Neural cell (in vitro differentiated cells): ENCODE results near the gene NOPCHAP1. TPM values are rescaled to one million over a fixed set of nuclear protein-coding genes. Genes with fewer than 3 reads are reported as not detected.

Experiments
- H2AFZ ChIP-seq: fragments of 200-600, 300-800 bp; sonication (generic), shearing (Covaris generic); 2 replicates; pipeline ENCODE4 v1.6.0; 2014; ENCODE audit warnings: low read depth, mild to moderate bottlenecking, antibody characterized with exemption, low read length, moderate library complexity
- H3F3A ChIP-seq: fragments of 200-600 bp; shearing (Covaris generic); 2 replicates; pipeline ENCODE4 v1.6.1; 2016; ENCODE audit warnings: mild to moderate bottlenecking, moderate library complexity, mixed read lengths, antibody characterized with exemption, low read length; ENCODE audit not compliant: insufficient read depth, poor library complexity, severe bottlenecking
- H3K27ac ChIP-seq: fragments of 200-600, 300-800 bp; sonication (generic), shearing (Covaris generic); 2 replicates; pipeline ENCODE4 v1.5.1; 2014; ENCODE audit warnings: mild to moderate bottlenecking, low read length, moderate library complexity
- H3K27me3 ChIP-seq: fragments of 300-800, 200-600 bp; sonication (generic), shearing (Covaris generic); 2 replicates; pipeline ENCODE4 v1.6.0; 2014; ENCODE audit warnings: mild to moderate bottlenecking, low read depth, low read length, moderate library complexity; ENCODE audit not compliant: insufficient read depth
- H3K36me3 ChIP-seq: fragments of 300-800, 200-600 bp; sonication (generic), shearing (Covaris generic); 2 replicates; pipeline ENCODE4 v1.5.1; 2014; ENCODE audit warnings: mild to moderate bottlenecking, antibody characterized with exemption, low read length, moderate library complexity; ENCODE audit not compliant: insufficient read depth
- H3K4me2 ChIP-seq: fragments of 300-800, 200-600 bp; sonication (generic), shearing (Covaris generic); 2 replicates; pipeline ENCODE4 v1.6.0; 2014; ENCODE audit warnings: mild to moderate bottlenecking, low read length
- H3K4me3 ChIP-seq: fragments of 300-800, 200-600 bp; sonication (generic), shearing (Covaris generic); 2 replicates; pipeline ENCODE4 v1.5.1; 2014; ENCODE audit warnings: mild to moderate bottlenecking, low read length, moderate library complexity
- H3K79me2 ChIP-seq: fragments of 200-600 bp; shearing (Covaris generic); replicated peaks from 2 replicates; pipeline ENCODE4 v1.6.0; 2014; ENCODE audit warnings: mild to moderate bottlenecking, low read length, moderate library complexity; ENCODE audit not compliant: insufficient read depth
- H3K9ac ChIP-seq: fragments of 300-800, 200-600 bp; sonication (generic), shearing (Covaris generic); 2 replicates; pipeline ENCODE4 v1.6.1; 2016; ENCODE audit warnings: mild to moderate bottlenecking, low read length, mixed read lengths
- H3K9me2 ChIP-seq: fragments of 200-600 bp; shearing (Covaris generic); 2 replicates; pipeline ENCODE4 v1.6.1; 2016; ENCODE audit warnings: mild to moderate bottlenecking, low read length, mixed read lengths; ENCODE audit not compliant: insufficient read depth
- H3K9me3 ChIP-seq: fragments of 200-600, 300-800 bp; sonication (generic), shearing (Covaris generic); 2 replicates; pipeline ENCODE4 v1.6.1; 2016; ENCODE audit warnings: mild to moderate bottlenecking, mixed run types, low read length, moderate library complexity, mixed read lengths
- H4K20me1 ChIP-seq: fragments of 200-600 bp; shearing (Covaris generic); 2 replicates; pipeline ENCODE4 v1.6.1; 2016; ENCODE audit warnings: mild to moderate bottlenecking, mixed run types; ENCODE audit not compliant: insufficient read depth
- EP300 ChIP-seq: fragments of 450-650 bp; conservative IDR thresholded peaks from 2 replicates; pipeline ENCODE4 v1.6.1; 2014; ENCODE audit warnings: antibody characterized with exemption, mild to moderate bottlenecking, moderate library complexity; ENCODE audit not compliant: poor library complexity, severe bottlenecking
- EZH2 ChIP-seq: fragments of 200-600, 300-800 bp; shearing (Covaris generic), sonication (generic); IDR thresholded peaks from 2 replicates; pipeline ENCODE4 v1.6.1; 2014; ENCODE audit warnings: antibody characterized with exemption, low read length, borderline replicate concordance, mild to moderate bottlenecking; ENCODE audit not compliant: insufficient read depth, poor library complexity, severe bottlenecking
- POLR2AphosphoS5 ChIP-seq: IDR thresholded peaks from 2 replicates; pipeline ENCODE4 v1.6.1; 2012
- RAD21 ChIP-seq: fragments of 450-650 bp; conservative IDR thresholded peaks from 2 replicates; pipeline ENCODE4 v1.6.1; 2014; ENCODE audit warnings: antibody characterized with exemption, mild to moderate bottlenecking, moderate library complexity
- SMC3 ChIP-seq: fragments of 450-650 bp; conservative IDR thresholded peaks from 2 replicates; pipeline ENCODE4 v1.6.1; 2014; ENCODE audit warnings: antibody characterized with exemption, mild to moderate bottlenecking, moderate library complexity; ENCODE audit not compliant: poor library complexity
- TAF1 ChIP-seq: IDR thresholded peaks from 2 replicates; pipeline ENCODE4 v1.6.1; 2012; ENCODE audit warnings: low read depth
- polyA plus RNA-seq: library from polyadenylated mRNA; depleted of rRNA; stranded (reverse); fragments of >200 nt; gene quantifications from 2 replicates; pipeline ENCODE4 v1.2.3, GENCODE V29; 2014
- TF ChIP-seq, protein P1 (sequence below): fragments of 450-650 bp; IDR thresholded peaks from 2 replicates; pipeline ENCODE4 v1.5.1; 2014; ENCODE audit warnings: antibody characterized with exemption, mild to moderate bottlenecking, moderate library complexity; ENCODE audit not compliant: poor library complexity, severe bottlenecking
- TF ChIP-seq, protein P2 (sequence below): IDR thresholded peaks from 2 replicates; pipeline ENCODE4 v1.6.1; 2012; ENCODE audit warnings: borderline replicate concordance

The NOPCHAP1 gene
- polyA plus RNA-seq, 1 donor from 2014 or later = 12.0 TPM

DNA sequence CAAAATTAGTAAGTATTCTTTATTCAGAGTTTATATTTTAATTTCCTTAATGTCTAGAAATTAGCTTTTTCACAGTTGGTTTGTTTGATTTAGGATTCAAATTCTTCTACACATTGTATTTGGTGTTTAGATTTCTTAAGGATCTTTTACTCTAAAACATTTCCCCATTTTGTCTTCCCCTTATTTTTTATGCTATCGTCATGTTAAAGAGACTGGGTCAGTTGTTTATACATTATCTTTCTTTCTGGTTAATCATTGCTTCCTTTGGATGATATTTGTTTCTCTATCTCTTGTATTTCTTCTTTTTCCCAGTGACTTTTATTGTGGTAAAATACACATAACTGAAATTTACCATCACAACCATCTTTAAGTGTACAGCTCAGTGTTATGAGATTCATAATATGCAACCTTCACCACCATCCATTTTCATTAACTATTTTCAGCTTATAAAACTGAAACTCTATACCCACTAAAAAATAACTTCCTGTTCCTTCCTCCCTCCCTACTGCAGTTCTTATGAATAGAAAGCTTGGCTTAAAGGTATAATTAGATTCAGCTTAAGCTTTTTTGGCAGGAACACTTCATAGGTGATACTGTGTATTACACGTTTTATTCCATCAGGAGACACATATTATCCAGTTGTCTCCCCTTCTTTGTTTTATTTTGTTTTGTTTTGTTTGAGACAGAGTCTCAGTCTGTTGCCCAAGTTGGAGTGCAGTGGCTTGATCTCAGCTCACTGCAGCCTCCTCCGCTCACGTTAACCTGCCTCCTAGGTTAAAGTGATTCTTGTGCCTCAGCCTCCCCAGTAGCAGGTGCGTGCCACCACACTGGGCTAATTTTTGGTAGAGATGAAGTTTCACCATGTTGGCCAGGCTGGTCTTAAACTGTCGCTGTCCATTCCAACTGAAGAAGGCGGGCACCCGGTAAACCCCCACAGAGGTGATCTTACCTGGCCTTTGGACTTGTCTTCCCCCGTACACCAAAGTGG lies 45.0 kb downstream of the NOPCHAP1 start:
- H3K36me3 ChIP-seq = no peaks in the 10 kb centered on the region
- no peak overlapping the region for H3K4me3 ChIP-seq
- no peaks in the 10 kb centered on the region for H4K20me1 ChIP-seq
- TF ChIP-seq EP300 (no peak), EZH2 (no peak)
- H3K9me3 ChIP-seq = no peaks in the 10 kb centered on the region
- H3K27ac ChIP-seq = no peak overlapping the region
- H3K27me3 ChIP-seq = no peaks in the 10 kb centered on the region
- H3K9ac ChIP-seq = no peak overlapping the region
- no peak overlapping the region for H2AFZ ChIP-seq
- no peak overlapping the region for H3K4me2 ChIP-seq
- no peaks in the 10 kb centered on the region for H3K79me2 ChIP-seq
- no peaks in the 10 kb centered on the region for H3F3A ChIP-seq
- H3K9me2 ChIP-seq = no peaks in the 10 kb centered on the region

DNA sequence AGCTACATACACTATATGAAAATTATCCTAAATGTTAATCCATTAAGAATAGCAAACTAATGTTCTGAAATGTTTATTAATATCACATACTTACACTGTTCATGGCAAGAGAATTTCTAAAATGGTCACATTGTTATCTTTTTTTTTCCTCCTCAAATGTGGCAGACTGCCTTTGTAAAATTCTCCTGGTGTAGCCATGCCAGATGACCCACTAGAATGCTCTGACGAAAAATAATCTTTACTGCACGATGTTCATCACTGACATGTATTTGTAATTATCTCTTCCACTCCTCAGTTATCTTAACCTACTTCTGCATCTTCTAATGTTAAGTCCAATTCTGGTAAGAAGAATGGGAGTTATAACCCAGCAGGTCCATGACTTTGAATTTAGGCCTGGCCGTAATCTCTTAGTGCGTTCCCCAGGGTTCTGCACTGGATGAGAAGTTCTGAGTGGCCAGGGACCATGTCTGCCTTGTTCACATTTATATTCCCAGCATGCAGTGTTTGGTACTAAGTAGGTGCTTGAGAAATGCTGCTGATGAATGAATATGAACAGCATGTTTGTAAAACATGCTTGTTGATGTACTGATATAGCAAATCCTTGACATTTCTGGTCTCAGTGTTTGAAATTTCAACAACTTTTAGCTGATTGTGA lies 46.7 kb downstream of the NOPCHAP1 start:
- Histone ChIP-seq H3K9ac (no peak overlapping the region), H2AFZ (no peak overlapping the region), H3K27me3 (no peaks in the 10 kb centered on the region), H3K79me2 (no peaks in the 10 kb centered on the region), H3K9me2 (no peaks in the 10 kb centered on the region), H3K4me3 (no peak overlapping the region), H3F3A (no peaks in the 10 kb centered on the region), H3K27ac (no peak overlapping the region), H4K20me1 (no peaks in the 10 kb centered on the region), H3K36me3 (no peaks in the 10 kb centered on the region), H3K9me3 (no peaks in the 10 kb centered on the region), H3K4me2 (no peak overlapping the region)
- TF ChIP-seq POLR2AphosphoS5 (no peak), RAD21 (no peak), EZH2 (no peak), TAF1 (no peak), SMC3 (no peak)
- TF ChIP-seq, protein P1, sequence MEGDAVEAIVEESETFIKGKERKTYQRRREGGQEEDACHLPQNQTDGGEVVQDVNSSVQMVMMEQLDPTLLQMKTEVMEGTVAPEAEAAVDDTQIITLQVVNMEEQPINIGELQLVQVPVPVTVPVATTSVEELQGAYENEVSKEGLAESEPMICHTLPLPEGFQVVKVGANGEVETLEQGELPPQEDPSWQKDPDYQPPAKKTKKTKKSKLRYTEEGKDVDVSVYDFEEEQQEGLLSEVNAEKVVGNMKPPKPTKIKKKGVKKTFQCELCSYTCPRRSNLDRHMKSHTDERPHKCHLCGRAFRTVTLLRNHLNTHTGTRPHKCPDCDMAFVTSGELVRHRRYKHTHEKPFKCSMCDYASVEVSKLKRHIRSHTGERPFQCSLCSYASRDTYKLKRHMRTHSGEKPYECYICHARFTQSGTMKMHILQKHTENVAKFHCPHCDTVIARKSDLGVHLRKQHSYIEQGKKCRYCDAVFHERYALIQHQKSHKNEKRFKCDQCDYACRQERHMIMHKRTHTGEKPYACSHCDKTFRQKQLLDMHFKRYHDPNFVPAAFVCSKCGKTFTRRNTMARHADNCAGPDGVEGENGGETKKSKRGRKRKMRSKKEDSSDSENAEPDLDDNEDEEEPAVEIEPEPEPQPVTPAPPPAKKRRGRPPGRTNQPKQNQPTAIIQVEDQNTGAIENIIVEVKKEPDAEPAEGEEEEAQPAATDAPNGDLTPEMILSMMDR = no peak

DNA sequence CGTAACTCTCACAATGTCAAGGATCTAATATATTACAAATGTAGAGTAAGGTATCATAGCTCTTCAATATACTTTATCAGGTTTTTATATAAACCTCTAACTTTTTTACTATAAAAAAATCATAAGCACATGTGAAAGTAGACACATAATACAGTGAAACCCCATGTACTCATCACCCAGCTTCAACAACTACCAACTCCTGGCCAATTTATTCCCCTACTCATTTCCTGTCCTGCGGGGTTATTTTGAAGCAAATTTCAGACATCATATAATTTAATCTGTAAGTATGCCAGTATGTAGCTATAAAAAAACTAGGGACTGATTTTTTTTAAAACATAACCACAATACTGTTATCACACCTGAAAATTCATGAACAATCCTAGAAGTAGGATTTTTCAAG lies 47.7 kb downstream of the NOPCHAP1 start:
- no peaks in the 10 kb centered on the region for H4K20me1 ChIP-seq
- TF ChIP-seq, protein P2, sequence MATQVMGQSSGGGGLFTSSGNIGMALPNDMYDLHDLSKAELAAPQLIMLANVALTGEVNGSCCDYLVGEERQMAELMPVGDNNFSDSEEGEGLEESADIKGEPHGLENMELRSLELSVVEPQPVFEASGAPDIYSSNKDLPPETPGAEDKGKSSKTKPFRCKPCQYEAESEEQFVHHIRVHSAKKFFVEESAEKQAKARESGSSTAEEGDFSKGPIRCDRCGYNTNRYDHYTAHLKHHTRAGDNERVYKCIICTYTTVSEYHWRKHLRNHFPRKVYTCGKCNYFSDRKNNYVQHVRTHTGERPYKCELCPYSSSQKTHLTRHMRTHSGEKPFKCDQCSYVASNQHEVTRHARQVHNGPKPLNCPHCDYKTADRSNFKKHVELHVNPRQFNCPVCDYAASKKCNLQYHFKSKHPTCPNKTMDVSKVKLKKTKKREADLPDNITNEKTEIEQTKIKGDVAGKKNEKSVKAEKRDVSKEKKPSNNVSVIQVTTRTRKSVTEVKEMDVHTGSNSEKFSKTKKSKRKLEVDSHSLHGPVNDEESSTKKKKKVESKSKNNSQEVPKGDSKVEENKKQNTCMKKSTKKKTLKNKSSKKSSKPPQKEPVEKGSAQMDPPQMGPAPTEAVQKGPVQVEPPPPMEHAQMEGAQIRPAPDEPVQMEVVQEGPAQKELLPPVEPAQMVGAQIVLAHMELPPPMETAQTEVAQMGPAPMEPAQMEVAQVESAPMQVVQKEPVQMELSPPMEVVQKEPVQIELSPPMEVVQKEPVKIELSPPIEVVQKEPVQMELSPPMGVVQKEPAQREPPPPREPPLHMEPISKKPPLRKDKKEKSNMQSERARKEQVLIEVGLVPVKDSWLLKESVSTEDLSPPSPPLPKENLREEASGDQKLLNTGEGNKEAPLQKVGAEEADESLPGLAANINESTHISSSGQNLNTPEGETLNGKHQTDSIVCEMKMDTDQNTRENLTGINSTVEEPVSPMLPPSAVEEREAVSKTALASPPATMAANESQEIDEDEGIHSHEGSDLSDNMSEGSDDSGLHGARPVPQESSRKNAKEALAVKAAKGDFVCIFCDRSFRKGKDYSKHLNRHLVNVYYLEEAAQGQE = no peak
- TF ChIP-seq, protein P1 = no peak
- no peak for TF ChIP-seq RAD21
- no peak overlapping the region for H3K4me3 ChIP-seq
- H3K9ac ChIP-seq = no peak overlapping the region
- no peak overlapping the region for H3K27ac ChIP-seq
- H3K4me2 ChIP-seq = no peak overlapping the region
- no peaks in the 10 kb centered on the region for H3K9me3 ChIP-seq
- H2AFZ ChIP-seq = no peak overlapping the region
- no peaks in the 10 kb centered on the region for H3K36me3 ChIP-seq
- H3K9me2 ChIP-seq = no peaks in the 10 kb centered on the region
- no peaks in the 10 kb centered on the region for H3K79me2 ChIP-seq
- no peaks in the 10 kb centered on the region for H3F3A ChIP-seq
- H3K27me3 ChIP-seq = no peaks in the 10 kb centered on the region
